Stimulated activated CD8-positive, alpha-beta memory T cell treated with anti-CD3 and anti-CD28 coated beads, Interleukin-15, amount 100 ng/mL, for 24 hours (primary cell): ENCODE data around the gene GPBP1L1.
A peak's percentile ranks its signal among the peaks of the same experiment; 100 is the strongest.

Experiments
- DNase-seq: peaks from one replicate; pipeline ENCODE4 v3.0.0-alpha.2; 2020; ENCODE audit warnings: low read depth

The GPBP1L1 gene

DNA sequence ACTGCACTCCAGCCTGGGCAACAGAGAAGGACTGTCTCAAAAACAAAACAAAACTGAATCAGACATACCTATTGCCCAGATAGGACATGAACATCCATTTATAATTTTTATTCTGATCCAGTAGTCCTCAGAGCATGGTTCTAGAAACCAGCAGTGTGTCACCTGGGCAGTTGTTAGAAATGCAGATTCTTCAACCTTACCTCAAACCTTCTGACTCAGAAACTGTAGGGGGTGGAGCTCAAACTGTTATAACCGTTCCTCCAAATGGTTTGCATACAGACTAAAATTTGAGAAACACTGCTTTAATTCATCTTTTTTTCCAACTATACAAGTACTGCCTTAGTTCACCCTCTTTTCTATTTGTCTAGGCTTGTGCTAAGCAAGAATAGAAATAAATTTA is 96.5 kb downstream of the GPBP1L1 start:
- no peak for DNase-seq

DNA sequence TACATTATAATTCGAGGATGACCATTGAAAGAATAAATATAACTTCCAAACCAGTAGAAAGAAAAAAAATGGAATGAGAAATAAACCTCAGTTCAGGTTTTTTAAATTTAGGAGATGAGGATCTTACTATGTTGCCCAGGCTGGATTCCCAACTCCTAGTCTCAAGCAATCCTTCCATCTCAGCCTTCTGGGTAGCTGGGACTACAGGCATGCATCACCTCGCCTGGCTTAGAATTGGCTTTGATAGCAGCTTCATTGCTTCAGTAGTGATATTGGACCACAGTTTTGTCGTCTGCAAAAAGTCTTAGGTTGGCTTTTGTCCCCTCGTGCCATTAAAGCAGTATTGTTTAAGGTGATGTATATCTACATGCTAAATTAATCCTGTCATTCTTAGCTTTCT is 99.6 kb downstream of the GPBP1L1 start:
- no peak for DNase-seq

DNA sequence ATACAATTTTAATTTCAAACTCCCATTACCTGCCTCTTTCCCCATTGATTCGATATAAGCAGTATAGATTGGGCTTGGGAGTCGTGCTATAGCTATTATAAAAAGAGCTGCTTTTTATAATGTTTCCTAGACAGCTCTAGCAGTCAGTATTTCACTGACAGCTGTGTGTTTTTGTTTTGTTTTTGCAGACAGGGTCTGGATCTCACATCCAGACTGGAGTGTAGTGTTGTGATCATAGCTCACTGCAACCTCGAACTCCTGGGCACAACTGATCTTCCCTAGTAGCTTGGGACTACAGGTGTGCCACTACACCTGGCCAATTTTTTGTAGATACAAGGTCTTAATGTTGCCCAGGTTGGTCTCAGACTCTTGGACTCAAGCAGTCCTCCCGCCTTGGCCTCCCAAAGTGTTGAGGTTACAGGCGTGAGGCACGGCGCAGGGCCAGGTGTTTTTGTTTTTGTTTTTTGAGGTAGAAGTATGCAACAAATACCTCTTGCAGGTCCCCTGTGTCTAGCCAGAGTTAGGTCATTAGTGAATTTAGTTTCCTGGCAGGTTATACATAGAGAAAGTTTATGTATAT is 100.7 kb downstream of the GPBP1L1 start:
- DNase-seq: no peak

DNA sequence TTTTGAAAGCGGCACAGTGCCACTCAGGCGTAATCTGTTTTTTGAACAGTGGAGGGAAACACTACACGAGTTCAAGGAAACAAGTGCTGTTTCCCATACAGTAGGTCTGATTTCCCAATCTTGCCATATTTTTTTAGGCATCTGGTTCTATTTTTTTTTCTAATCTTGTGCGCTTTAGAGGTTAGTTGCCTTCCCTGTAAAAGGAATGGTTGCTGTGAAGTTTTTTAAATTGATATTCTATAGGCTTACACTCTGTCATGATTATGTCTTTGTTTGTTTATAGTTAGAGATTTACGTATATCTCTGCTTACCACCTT is 101.3 kb downstream of the GPBP1L1 start:
- DNase-seq: no peak

DNA sequence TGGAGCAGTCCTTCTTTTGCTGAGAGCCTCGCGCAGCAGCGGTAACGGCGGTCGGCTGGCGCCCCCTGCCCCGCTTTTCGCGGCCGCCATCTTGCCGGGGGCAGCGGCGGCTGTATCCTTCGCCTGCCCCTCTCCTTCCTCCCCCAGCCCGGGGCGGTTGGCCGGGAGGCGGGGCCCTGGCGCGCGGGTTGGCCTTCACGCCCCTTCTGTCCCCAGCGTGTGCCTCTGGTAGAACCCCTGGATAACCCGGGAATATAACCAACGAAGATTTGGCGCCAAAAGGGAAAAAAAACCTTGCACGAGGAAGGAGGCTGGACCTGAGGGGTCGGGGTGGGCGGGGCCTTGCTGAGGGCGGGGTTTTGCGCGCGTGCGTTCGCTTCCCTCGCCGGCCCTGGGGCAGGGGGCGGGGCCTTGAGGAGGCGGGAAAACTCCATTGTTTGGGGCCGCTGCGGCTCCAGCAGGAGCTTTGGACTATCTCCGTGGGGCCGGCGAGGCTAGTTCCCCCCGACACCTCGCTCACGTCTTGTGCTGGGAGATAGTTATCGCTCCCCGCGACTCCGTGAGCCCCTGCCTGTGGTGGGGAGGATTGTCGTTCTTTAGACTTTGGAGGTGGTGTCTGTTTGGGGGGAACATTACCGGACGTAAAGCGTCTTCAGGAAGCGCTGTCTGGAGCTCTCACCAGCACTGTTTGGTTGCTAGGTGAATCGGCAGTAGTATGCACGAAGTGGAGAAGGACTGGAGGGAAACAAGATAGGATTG is 101.8 kb downstream of the GPBP1L1 start:
- DNase-seq: peak; percentile 81

DNA sequence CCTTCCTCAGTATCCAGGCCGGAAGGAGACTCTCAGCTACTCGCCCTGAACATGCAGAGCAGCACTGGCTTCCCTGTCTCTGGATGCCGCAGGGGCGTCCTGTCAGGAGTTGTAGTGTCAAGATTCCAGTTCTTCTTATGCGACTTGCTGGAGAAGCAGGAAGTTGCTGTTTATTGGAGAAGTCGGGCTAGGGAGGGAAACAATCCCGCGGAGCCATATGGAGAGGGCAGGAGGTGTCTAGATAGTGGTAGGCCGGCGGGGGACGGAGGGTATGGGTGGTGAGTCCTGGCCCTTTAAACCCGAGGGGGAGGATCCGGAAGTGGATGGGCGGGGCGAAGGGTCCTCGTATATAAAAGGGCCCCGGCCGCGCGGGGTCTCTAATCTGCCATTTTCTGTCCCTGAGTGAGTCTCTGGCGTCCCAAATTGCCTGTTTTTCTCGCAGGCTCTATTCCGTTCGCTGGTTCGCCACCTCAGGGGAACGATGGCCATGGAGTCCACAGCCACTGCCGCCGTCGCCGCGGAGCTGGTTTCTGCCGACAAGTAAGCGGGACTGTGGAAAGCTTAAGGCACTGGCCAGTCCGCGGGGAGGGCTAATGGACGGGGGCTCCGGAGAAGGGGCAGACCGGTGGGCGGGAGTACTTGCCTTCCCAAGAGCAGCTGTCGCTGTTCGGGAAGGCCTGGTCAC is 102.5 kb downstream of the GPBP1L1 start, which contains the start of gene NASP:
TSS of gene NASP (plus strand) at position 376 of the 685 bp plus-strand sequence. CDS start at position 482, 106 bp downstream.
- DNase-seq: peak; percentile 89

DNA sequence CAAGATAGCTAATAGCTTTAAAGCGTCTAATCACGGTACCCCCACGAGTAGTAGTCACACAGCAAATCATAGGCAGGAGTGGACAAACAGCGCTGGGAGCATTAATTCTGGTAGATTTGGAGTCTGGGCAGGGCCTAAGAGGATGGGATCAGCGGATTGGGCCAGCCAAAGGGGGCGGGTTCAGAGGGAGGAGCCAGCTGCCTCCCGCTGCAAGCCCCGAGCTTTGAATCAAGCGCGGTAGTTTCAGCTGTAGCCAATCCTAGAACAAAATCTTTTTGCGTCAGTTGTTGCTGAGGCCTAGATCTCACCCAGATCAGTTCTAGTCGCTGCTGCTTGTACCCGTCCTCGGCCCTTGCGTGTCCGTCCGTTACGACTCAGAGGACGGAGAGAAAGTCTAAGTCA is 103.1 kb downstream of the GPBP1L1 start:
- DNase-seq: peak; percentile 66
